Duodenal mucosa (tissue), 2 donors: Measurements from ENCODE around the gene EYA3.

Experiments
- H3K27ac ChIP-seq: one replicate; pipeline ENCODE4 v1.7.0; 2013; ENCODE audit warnings: low read depth, low read length
- H3K27me3 ChIP-seq, 2 donors: one replicate each; pipeline ENCODE4 v1.7.0; 2013; ENCODE audit warnings: low read length in 2 of 2, control low read depth in 1 of 2; ENCODE audit not compliant: insufficient read depth in 2 of 2, control insufficient read depth in 1 of 2
- H3K36me3 ChIP-seq, 2 donors: one replicate each; pipeline ENCODE4 v1.7.0; 2013; ENCODE audit warnings: low read length in 2 of 2, control low read depth in 1 of 2; ENCODE audit not compliant: insufficient read depth in 2 of 2, control insufficient read depth in 1 of 2
- H3K4me1 ChIP-seq, 2 donors: one replicate each; pipeline ENCODE4 v1.7.0; 2013; ENCODE audit warnings: low read length in 2 of 2, control low read depth in 1 of 2; ENCODE audit not compliant: insufficient read depth in 2 of 2, control insufficient read depth in 1 of 2
- H3K4me3 ChIP-seq, 2 donors: one replicate each; pipeline ENCODE4 v1.7.0; 2013; ENCODE audit warnings: low read length in 2 of 2, low read depth in 1 of 2
- H3K9ac ChIP-seq, 2 donors: one replicate each; pipeline ENCODE4 v1.7.0; 2013; ENCODE audit warnings: low read length in 2 of 2, low read depth in 1 of 2
- H3K9me3 ChIP-seq, 2 donors: one replicate each; pipeline ENCODE4 v1.7.0; 2013; ENCODE audit warnings: low read length in 2 of 2, control low read depth in 1 of 2; ENCODE audit not compliant: control insufficient read depth in 1 of 2

The EYA3 gene

GRCh38 chr1:28127617-28128257, 39.3 kb upstream of the EYA3 start:
- Histone ChIP-seq H3K27ac (no peak overlapping the region), H3K36me3 (no peaks in the 10 kb centered on the region), H3K4me1 (no peaks in the 10 kb centered on the region)

GRCh38 chr1:28126783-28127490, 38.5 kb upstream of the EYA3 start:
- Histone ChIP-seq H3K36me3 (no peaks in the 10 kb centered on the region), H3K4me1 (no peaks in the 10 kb centered on the region), H3K9me3 (no peaks in the 10 kb centered on the region), H3K9ac (no peak overlapping the region), H3K27me3 (no peaks in the 10 kb centered on the region), H3K27ac (no peak overlapping the region), H3K4me3 (no peak overlapping the region)

More at GRCh38 chr1:28127617-28128257, 39.3 kb upstream of the EYA3 start:
- Histone ChIP-seq H3K9me3 (no peaks in the 10 kb centered on the region), H3K4me3 (no peak overlapping the region), H3K9ac (no peak overlapping the region), H3K27me3 (no peaks in the 10 kb centered on the region)

- Histone ChIP-seq H3K9ac (no peak overlapping the region), H3K27ac (no peak overlapping the region)
Observed at GRCh38 chr1:28126212-28126611, 37.8 kb upstream of the EYA3 start.

GRCh38 chr1:28123461-28123961, 35.1 kb upstream of the EYA3 start:
- no peaks in the 10 kb centered on the region for H3K9me3 ChIP-seq
- H3K4me1 ChIP-seq = no peaks in the 10 kb centered on the region
- no peak overlapping the region for H3K9ac ChIP-seq
- no peaks in the 10 kb centered on the region for H3K36me3 ChIP-seq
- H3K27me3 ChIP-seq = no peaks in the 10 kb centered on the region
- H3K4me3 ChIP-seq = no peak overlapping the region
- H3K27ac ChIP-seq = no peak overlapping the region

More at GRCh38 chr1:28126212-28126611, 37.8 kb upstream of the EYA3 start:
- no peaks in the 10 kb centered on the region for H3K9me3 ChIP-seq
- H3K4me1 ChIP-seq = no peaks in the 10 kb centered on the region
- no peaks in the 10 kb centered on the region for H3K27me3 ChIP-seq
- peak overlapping the region in 1 of 2 donors; percentile 9 for H3K4me3 ChIP-seq
- no peaks in the 10 kb centered on the region for H3K36me3 ChIP-seq

- Histone ChIP-seq H3K9ac (no peak overlapping the region), H3K9me3 (no peaks in the 10 kb centered on the region), H3K27me3 (no peaks in the 10 kb centered on the region), H3K36me3 (no peaks in the 10 kb centered on the region), H3K4me1 (no peaks in the 10 kb centered on the region), H3K4me3 (no peak overlapping the region), H3K27ac (no peak overlapping the region)
Observed at GRCh38 chr1:28122183-28122582, 33.8 kb upstream of the EYA3 start.

GRCh38 chr1:28119556-28119955, 31.1 kb upstream of the EYA3 start:
- no peak overlapping the region for H3K9ac ChIP-seq

GRCh38 chr1:28118640-28119307, 30.4 kb upstream of the EYA3 start:
- H3K9me3 ChIP-seq = no peaks in the 10 kb centered on the region
- no peak overlapping the region for H3K27ac ChIP-seq
- H3K4me1 ChIP-seq = no peaks in the 10 kb centered on the region
- H3K9ac ChIP-seq = no peak overlapping the region
- no peaks in the 10 kb centered on the region for H3K36me3 ChIP-seq
- H3K27me3 ChIP-seq = no peaks in the 10 kb centered on the region
- no peak overlapping the region for H3K4me3 ChIP-seq

More at GRCh38 chr1:28119556-28119955, 31.1 kb upstream of the EYA3 start:
- Histone ChIP-seq H3K4me3 (no peak overlapping the region), H3K9me3 (no peaks in the 10 kb centered on the region), H3K4me1 (no peaks in the 10 kb centered on the region), H3K27me3 (no peaks in the 10 kb centered on the region), H3K36me3 (no peaks in the 10 kb centered on the region), H3K27ac (no peak overlapping the region)

- H3K27ac ChIP-seq = no peak overlapping the region
Observed at GRCh38 chr1:28115267-28115666, 26.9 kb upstream of the EYA3 start.

GRCh38 chr1:28114844-28115243, 26.4 kb upstream of the EYA3 start:
- no peak overlapping the region for H3K27ac ChIP-seq
- H3K9ac ChIP-seq = no peak overlapping the region
- H3K4me3 ChIP-seq = no peak overlapping the region
- H3K9me3 ChIP-seq = no peaks in the 10 kb centered on the region
- no peaks in the 10 kb centered on the region for H3K27me3 ChIP-seq
- no peaks in the 10 kb centered on the region for H3K36me3 ChIP-seq
- H3K4me1 ChIP-seq = peaks cover 0 to 9% of the 10 kb centered on the region in 2 donors

More at GRCh38 chr1:28115267-28115666, 26.9 kb upstream of the EYA3 start:
- Histone ChIP-seq H3K9me3 (no peaks in the 10 kb centered on the region), H3K4me3 (no peak overlapping the region), H3K27me3 (no peaks in the 10 kb centered on the region), H3K36me3 (no peaks in the 10 kb centered on the region), H3K9ac (no peak overlapping the region), H3K4me1 (peaks cover 0 to 9% of the 10 kb centered on the region in 2 donors)

- H3K4me1 ChIP-seq = peaks cover 0 to 9% of the 10 kb centered on the region in 2 donors
- no peak overlapping the region for H3K4me3 ChIP-seq
- H3K9me3 ChIP-seq = no peaks in the 10 kb centered on the region
- no peak overlapping the region for H3K27ac ChIP-seq
- H3K36me3 ChIP-seq = no peaks in the 10 kb centered on the region
- H3K27me3 ChIP-seq = no peaks in the 10 kb centered on the region
- H3K9ac ChIP-seq = no peak overlapping the region
Observed at GRCh38 chr1:28113242-28113572, 24.8 kb upstream of the EYA3 start.
